Vagina (tissue), 2 donors: ENCODE data around the gene CAPZA1.

Experiments
- CTCF ChIP-seq, 3 experiments: fragments of 450-650 bp in 2 of 3; fragments of 200-600 bp in 1 of 3; sonication (generic) in 1 of 3; IDR thresholded peaks; one replicate each; pipeline ENCODE4 v1.5.1; 2017 to 2019; ENCODE audit warnings: antibody characterized with exemption in 3 of 3, mild to moderate bottlenecking in 2 of 3, moderate library complexity in 2 of 3
- POLR2A ChIP-seq, 2 donors: fragments of 450-650 bp; IDR thresholded peaks; one replicate each; pipeline ENCODE4 v1.6.1; 2017; ENCODE audit warnings: antibody characterized with exemption in 2 of 2, mild to moderate bottlenecking in 2 of 2, moderate library complexity in 2 of 2
- POLR2AphosphoS5 ChIP-seq, 2 donors: sonication (generic); formaldehyde crosslinking; IDR thresholded peaks; one replicate each; pipeline ENCODE4 v1.9.0; 2017; ENCODE audit warnings: antibody characterized with exemption in 2 of 2, mild to moderate bottlenecking in 2 of 2, low read depth in 1 of 2; ENCODE audit not compliant: insufficient read depth in 1 of 2

DNA sequence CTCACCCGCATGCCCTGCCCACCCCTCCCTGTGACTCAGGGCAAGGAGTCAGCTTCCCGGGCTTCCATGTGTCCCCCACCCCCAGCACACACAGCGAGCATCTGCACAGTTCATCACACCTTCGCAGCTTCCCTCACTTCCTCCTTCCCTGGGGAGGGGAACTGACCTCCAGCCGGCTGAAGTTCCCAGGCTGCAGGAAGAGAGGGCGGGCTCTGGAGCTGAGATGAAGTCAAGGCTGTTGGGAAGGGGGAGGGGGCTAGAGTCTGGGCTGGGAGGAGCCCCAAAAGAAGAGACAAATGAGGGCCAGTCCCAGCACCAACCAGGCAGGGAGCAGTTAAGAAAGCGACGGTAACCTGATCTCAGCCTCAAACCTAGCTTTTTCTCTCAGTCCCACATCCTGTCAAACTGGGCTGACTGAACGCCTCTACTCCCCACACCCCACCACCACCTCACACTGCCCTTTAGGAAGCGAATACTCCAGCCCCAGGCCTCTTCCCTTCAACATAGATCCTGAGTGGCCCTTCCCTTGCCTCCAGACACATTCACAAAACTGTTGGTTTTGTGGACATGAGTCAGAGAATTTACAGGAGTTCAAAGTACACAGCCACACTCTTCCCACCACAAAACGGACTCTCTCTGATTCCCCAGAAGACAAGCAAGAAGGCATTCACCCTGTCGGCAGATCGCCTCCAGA lies 85.4 kb downstream of the CAPZA1 start:
- no peak for TF ChIP-seq CTCF (IDR thresholded peaks at IDR 0.05)
- peak in 1 of 2 donors; percentile 74 for TF ChIP-seq POLR2A (IDR thresholded peaks at IDR 0.05)
- TF ChIP-seq POLR2AphosphoS5 (IDR thresholded peaks at IDR 0.05; ENCODE audit: insufficient read depth in 1 of 2, low read depth in 1 of 2), result peak; percentile 88 to 90
